ENCODE results near the gene MEP1B.
"Not testable (repeated sequence)": the region's sequence is repeated elsewhere in the genome, so short reads cannot be mapped to it uniquely, and the experiment has no call there.

Gene MEP1B

DNA sequence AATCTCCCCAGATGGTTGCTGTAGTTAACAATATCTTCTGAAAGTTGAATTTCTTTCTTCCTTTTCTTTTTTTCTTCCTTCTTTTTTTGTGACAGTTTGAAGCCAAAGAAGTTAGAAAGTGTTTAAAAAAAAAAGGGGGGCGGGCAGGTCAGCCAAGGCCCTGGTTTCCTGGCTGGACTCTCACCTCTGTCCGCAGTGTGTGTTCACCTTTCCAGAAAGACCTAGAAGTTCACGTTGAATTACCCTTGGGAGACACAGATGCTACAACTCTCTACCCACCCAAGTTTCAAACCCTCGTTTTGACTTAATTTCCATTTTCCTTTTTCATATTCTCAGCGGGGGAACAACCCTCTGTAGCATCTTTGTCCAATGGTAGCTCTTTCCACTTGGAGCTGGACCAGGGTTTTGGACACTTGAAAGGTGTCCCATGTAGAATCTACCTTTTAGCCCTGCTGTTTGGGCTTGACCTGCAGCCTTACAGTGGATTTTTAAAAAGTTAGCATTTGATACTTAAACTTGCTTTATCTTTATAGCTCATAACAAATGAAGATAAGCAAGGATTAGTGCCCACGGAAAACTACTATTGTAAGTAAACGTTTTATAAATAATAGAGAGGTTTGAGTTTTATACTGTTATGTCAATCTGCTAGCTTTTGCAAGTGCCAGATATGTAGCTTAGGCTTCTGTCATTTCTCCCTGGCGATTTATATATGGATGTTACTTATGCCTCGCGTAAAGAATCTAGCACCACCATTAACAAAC, 20.0 kb downstream of the MEP1B start:
- TF ChIP-seq ZFX (IDR thresholded peaks at IDR 0.05; ENCODE audit: borderline replicate concordance) = no peak
- TF ChIP-seq, protein P1, sequence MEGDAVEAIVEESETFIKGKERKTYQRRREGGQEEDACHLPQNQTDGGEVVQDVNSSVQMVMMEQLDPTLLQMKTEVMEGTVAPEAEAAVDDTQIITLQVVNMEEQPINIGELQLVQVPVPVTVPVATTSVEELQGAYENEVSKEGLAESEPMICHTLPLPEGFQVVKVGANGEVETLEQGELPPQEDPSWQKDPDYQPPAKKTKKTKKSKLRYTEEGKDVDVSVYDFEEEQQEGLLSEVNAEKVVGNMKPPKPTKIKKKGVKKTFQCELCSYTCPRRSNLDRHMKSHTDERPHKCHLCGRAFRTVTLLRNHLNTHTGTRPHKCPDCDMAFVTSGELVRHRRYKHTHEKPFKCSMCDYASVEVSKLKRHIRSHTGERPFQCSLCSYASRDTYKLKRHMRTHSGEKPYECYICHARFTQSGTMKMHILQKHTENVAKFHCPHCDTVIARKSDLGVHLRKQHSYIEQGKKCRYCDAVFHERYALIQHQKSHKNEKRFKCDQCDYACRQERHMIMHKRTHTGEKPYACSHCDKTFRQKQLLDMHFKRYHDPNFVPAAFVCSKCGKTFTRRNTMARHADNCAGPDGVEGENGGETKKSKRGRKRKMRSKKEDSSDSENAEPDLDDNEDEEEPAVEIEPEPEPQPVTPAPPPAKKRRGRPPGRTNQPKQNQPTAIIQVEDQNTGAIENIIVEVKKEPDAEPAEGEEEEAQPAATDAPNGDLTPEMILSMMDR (IDR thresholded peaks at IDR 0.05) = no peak
- no peak overlapping the region for H3K27ac ChIP-seq

DNA sequence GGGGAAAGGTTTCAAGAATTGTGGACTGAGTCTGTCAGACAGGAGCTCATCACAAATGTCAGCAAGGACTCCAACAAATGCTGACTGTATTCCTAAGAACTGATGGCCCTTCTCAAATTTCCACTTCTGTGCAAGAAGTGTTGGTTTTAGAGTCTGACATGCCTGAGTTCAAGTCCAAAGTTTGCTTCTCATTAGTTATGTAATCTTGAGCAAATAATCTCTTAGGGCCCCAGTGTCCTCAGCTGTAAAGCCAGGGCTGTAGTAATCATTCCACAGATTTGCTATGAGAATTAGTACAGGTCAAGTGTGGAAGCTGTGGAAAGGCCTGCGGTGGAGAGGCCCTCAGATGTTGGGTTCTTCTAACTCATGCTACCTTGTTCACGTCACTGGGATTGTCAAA, 23.9 kb downstream of the MEP1B start:
- TF ChIP-seq, protein P1 (IDR thresholded peaks at IDR 0.05) = no peak
- TF ChIP-seq ZFX (IDR thresholded peaks at IDR 0.05; ENCODE audit: borderline replicate concordance) = no peak
- H3K27ac ChIP-seq = no peak overlapping the region

DNA sequence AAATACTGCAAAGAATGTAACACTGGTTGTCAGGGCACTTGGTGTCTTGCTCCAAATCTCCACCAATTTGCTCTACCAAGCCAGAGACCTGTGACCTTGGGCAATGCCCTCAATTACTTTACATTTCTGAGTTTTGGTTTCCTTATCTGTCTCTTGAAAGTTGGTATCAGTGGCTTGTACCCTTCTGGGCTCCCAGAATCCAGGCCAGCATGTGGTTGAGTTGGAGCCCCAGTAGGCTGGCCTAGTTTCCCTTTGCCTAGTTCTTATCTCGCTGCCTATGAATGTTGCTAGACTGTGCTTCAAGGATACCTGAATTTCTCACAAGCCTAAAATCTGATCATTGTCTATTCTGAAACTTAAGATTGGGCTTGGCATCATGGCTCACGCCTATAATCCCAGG, 26.6 kb downstream of the MEP1B start:
- TF ChIP-seq, protein P1 (IDR thresholded peaks at IDR 0.05) = no peak
- no peak for TF ChIP-seq ZFX (IDR thresholded peaks at IDR 0.05; ENCODE audit: borderline replicate concordance)
- no peak overlapping the region for H3K27ac ChIP-seq

DNA sequence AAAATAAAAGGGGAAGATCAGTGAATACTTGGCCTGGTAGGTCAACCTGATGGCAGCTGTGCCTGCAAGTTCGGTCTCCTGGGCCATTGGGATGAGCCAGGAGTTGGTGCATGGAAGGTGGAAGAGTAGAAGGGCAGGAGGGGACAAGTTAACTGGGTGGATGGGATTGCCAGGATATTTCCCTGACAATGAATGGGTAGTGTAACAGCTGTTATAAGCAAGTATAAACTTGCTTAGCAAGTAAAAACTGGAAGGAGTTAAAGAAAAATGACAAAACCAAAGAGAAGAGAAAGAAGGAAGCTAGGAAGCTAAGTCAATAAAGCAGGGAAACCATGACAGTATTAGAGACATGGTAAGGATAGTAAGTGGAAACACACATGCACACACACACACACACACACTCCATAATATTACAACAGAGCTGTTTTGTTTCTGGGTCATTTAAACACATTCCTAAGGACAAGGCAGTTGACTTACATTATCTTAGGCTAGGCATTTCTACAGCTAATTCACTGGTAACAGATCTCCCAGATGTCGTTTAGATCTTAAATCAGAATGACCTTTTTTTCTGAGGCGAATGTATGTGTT, 29.7 kb downstream of the MEP1B start:
- H3K27ac ChIP-seq = no peak overlapping the region
- no peak for TF ChIP-seq ZFX (IDR thresholded peaks at IDR 0.05; ENCODE audit: borderline replicate concordance)
- TF ChIP-seq, protein P1 (IDR thresholded peaks at IDR 0.05) = no peak

DNA sequence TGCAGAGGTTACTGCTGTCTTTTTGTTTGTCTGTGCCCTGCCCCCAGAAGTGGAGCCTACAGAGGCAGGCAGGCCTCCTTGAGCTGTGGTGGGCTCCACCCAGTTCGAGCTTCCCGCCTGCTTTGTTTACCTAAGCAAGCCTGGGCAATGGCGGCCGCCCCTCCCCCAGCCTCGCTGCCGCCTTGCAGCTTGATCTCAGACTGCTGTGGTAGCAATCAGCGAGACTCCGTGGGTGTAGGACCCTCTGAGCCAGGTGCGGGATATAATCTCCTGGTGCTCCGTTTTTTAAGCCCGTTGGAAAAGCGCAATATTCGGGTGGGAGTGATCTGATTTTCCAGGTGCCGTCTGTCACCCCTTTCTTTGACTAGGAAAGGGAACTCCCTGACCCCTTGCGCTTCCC, 43.5 kb downstream of the MEP1B start:
- H3K27ac ChIP-seq = not testable (repeated sequence)

DNA sequence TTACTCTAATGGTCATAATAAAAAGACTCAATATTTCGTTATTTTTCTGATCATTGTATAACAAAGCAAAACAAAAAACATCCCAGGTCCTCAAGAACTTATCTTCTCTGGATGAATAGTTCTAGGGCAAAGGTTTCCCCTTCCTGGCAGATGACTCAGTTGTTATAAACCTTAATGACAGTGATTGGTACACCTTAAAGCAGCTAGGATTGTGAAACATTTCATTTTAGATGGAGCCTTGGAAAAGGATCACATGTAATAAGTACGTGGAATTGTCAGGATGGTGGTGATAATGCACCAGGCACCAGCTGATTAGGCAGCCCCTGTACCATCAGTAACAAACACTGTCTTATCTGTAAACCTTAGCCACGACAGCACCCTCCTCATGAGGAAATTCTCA, 47.2 kb downstream of the MEP1B start:
- H3K27ac ChIP-seq = no peak overlapping the region
- TF ChIP-seq, protein P1 (IDR thresholded peaks at IDR 0.05) = no peak
- TF ChIP-seq ZFX (IDR thresholded peaks at IDR 0.05; ENCODE audit: borderline replicate concordance) = no peak

DNA sequence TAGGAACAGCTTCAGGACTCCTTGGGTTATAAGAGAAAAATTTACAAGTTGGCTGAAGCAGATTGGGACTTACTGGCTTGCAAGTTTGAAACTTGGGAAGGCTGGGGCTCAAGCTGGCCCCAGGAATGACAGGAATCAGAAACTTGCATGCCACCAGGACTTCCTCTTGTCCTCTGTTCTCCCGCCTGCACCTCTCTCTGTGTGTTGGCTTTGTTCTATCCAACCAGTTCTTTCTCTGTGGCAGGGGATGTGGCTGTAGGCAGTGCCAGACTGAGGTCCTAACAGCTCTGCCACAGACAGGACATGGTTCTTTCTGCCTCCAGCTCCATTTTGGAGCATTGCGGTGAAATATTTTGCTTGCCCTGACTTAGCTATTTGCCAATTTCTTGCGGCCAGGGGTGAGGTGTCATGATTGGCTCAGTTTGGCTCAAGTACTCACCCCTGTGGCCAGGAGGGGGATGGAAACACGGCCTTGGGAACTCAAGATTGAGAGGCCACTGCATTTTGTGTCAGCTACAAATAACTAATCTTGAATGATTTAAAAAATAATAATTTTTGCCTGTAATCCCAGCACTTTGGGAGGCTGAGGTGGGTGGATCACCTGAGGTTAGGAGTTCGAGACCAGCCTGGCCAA, 48.9 kb downstream of the MEP1B start:
- no peak for TF ChIP-seq ZFX (IDR thresholded peaks at IDR 0.05; ENCODE audit: borderline replicate concordance)
- TF ChIP-seq, protein P1 (IDR thresholded peaks at IDR 0.05) = no peak
- no peak overlapping the region for H3K27ac ChIP-seq

Data from 22Rv1 (cell line).